SK-N-DZ (cell line): Measurements from ENCODE around the gene ZNF609.

Source experiments
- DNase-seq: peaks from one replicate; pipeline ENCODE4 v3.0.0-alpha.2; 2015; ENCODE audit warnings: low spot score

The ZNF609 gene

GRCh38 chr15:64691896-64692565 is 231.7 kb downstream of the ZNF609 start:
- no peak for DNase-seq

DNA sequence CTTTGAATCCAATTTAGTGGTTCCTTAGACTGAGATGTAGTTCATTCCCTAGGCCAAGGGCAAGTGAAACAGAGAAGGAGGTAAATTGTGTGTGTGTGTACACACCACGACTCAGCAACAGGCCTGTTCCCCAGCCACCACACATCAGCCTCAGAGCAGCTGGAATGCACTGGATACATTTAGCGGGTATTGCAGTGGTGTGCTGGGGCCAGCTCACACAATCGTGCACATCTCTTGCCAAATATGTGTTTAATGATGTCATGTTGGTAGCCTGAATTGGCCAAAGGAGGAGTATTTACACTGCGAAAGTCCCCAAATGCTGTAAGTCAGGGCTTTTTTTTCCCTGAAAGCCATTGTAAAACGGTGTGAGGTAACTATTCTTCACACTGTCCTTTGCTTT is 232.8 kb downstream of the ZNF609 start:
- no peak for DNase-seq

DNA sequence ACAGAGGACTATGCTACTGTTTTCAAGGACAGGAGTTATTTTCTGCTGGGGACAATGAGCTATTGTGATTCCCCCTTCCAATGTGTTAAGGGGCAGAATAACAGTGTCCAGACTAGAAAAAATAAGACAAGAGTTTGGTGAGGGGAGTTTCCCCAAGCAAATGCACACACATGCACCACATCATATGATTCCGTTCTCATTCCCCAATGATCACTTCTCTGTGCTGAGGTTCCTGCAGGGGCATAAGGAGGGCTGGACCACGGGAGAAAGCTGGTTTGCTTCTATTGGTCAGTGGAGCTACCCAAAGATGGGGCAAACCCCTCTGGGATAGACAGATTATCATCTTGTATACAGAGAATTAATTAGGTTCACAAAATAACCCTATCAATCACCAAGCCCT is 234.4 kb downstream of the ZNF609 start:
- DNase-seq = no peak

DNA sequence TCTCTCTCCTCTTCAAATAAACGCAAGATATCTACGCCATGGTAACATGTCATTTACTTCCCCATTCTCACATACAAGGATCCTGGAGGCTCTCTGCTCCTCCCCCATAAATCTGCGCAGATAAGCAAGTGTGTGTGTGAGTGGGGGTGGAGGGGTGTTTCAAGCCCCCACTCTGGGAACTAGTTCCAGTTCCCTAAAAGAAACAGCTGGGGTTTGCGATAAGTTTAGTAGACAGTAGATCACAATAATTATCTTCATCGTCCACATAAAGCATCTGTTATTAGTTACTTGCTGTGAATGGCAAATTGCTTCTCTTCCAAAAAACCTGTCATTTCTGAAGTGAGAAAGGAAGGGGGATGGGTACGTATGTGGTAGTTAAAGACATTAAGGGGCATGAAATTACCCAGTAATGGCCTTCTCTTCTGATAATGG is 235.2 kb downstream of the ZNF609 start:
- no peak for DNase-seq

- no peak for DNase-seq
Observed at GRCh38 chr15:64696481-64696880, 236.1 kb downstream of the ZNF609 start.

GRCh38 chr15:64697911-64698369 is 237.6 kb downstream of the ZNF609 start:
- DNase-seq = no peak

GRCh38 chr15:64698823-64699222 is 238.4 kb downstream of the ZNF609 start:
- DNase-seq = no peak

- DNase-seq = peak; percentile 85
Observed at GRCh38 chr15:64699751-64700388, 239.5 kb downstream of the ZNF609 start.

- no peak for DNase-seq
Observed at GRCh38 chr15:64701051-64701450, 240.7 kb downstream of the ZNF609 start.

DNA sequence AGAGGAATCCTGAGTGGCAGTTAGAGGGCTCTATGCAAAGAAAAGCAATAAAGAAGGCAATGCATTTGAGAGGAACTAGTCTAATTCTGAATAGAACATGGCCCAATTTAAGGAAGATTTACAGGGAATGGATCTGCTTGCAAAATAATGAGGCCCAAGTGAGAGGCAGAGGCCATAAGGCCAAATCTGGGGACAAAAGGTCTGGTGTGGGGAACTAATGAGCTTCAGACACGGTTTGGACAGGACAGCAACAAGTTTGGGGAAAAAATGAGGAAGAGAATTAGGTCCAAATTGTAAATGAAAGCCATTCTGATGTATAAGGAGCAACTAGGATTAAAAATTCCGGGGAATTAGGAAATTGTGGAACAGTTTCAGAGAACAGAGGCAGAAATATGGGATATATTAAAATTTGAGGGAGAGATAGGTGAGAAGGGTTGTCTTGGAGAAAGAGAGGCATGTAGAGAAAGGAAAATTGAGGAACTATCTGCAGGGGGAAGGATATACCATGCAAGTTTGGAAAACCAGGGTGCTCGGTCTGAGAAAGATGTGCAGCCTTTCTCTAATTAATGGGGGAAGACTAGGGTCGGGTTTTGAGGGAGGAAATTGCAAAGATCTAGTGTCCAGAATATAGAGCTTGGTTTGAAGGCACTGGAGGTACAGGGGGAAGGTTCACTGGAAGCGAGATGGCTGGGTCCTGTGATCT is 241.3 kb downstream of the ZNF609 start:
- DNase-seq = no peak

DNA sequence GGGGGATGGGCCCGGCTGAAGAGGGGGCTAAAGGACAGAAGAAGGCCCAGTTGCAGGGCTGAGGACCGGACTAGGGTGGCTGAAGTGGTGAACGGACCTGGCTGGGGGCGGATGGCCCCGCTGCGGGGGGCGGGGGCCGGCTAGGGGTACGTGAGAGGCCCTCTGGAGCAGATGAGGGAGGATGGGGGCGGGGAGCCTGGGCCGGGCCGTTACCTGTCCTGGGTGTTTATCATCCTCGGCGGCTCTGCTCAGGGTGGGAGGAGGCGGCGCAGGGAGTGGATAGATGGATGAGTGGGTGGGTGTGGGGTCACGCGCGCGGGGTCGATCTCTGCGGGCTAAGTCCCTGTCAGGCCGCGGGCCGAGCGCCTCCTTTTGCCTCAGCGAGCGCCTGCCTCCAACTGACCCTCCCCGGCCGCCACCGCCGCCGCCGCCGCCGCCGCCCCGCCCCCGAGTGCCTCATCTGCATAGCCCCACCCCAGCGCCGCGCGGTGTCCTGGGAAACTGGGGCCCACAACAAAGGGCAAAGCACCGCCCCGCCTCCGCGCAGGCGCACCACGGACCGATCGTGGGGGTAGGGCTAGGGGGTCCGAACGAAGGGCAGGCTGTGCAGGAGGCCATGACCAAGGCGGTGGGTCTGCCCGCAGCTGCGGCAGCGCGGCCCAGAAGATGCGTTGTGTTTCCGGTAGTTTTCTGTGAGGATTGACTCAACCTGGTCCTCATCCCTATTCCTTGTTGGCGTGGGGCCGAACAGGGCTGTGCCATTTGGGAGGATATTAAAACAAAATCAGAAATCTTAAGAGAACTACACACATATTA is 242.6 kb downstream of the ZNF609 start:
- peak; percentile 96 for DNase-seq

DNA sequence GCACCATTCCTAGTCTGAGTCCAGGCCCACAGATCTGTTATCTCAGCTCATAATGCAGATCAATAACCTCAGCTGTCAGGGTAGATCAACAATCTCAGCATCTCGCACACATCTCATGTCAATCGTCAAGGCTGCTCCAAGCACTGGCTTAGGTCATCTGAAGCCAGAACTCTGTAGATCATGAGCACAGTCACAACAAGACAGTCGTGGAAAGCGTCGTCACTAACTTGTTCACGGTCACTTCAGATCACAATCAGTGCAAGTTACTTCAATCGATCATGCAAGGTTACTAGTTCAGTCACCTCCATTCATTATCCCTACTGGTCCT is 243.2 kb downstream of the ZNF609 start:
- DNase-seq = peak; percentile 77

GRCh38 chr15:64705006-64705405 is 244.6 kb downstream of the ZNF609 start:
- DNase-seq = no peak

GRCh38 chr15:64706011-64706911 is 245.9 kb downstream of the ZNF609 start:
- no peak for DNase-seq

- no peak for DNase-seq
Observed at GRCh38 chr15:64710676-64711428, 250.5 kb downstream of the ZNF609 start.

GRCh38 chr15:64712353-64712752 is 252.0 kb downstream of the ZNF609 start:
- no peak for DNase-seq

DNA sequence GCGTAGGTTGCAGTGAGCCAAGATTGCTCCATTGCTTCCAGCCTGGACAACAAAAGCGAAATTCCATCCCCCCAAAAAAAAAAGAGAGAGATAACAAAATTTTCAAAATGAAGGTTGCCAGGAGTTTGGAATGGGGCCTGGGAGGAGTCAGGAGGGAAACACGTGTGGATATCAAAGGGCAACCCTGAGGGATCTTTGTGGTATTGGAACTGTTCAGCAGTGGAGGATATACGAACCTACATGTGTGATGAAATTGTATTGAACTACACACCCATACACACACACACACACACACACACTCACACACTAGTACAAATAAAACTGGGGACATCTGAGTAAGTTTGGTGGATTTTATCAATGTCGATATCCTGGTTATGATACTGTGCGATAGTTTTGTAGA is 253.2 kb downstream of the ZNF609 start:
- DNase-seq = no peak

- no peak for DNase-seq
Observed at GRCh38 chr15:64716452-64716851, 256.1 kb downstream of the ZNF609 start.

GRCh38 chr15:64717130-64717529 is 256.8 kb downstream of the ZNF609 start:
- DNase-seq = no peak
